HEK293 (cell line): ENCODE data around the gene TMIE.

Source experiments
- CTCF ChIA-PET: fragments of 350-600 bp; formaldehyde crosslinking; extraction: SDS; loops from one replicate; lab custom pipeline; 2021; ENCODE audit warnings: antibody characterized with exemption; lab: Yijun Ruan, JAX
- POLR2A ChIA-PET: fragments of 300-600 bp; formaldehyde crosslinking; extraction: SDS; loops from one replicate; lab custom pipeline; 2020; ENCODE audit warnings: antibody characterized with exemption, inconsistent platforms; lab: Yijun Ruan, JAX
- H3K27ac ChIP-seq: fragments of 200-500 bp; sonication (Bioruptor generic); 2 replicates; pipeline ENCODE4 v1.5.1; 2014; ENCODE audit warnings: low read depth, low read length, control low read depth, inconsistent platforms; ENCODE audit errors: extremely low read depth
- H3K36me3 ChIP-seq, 2 experiments: fragments of 200-500 bp in 1 of 2; sonication (Bioruptor generic) in 1 of 2; 1 replicate in 1 of 2; 2 replicates in 1 of 2; pipeline ENCODE4 v1.5.1; 2014 to 2017; ENCODE audit warnings: inconsistent platforms in 2 of 2, low read length in 2 of 2; ENCODE audit not compliant: control insufficient read depth in 2 of 2, insufficient read depth in 1 of 2
- H3K4me1 ChIP-seq: fragments of 200-500 bp; sonication (Bioruptor generic); 2 replicates; pipeline ENCODE4 v1.5.1; 2014; ENCODE audit warnings: mild to moderate bottlenecking, low read length, inconsistent platforms; ENCODE audit not compliant: control insufficient read depth, insufficient read depth
- H3K4me3 ChIP-seq: 2 replicates; pipeline ENCODE4 v1.5.1; 2011; ENCODE audit warnings: low read depth, mild to moderate bottlenecking, control low read depth, low read length, moderate library complexity
- H3K9me3 ChIP-seq: fragments of 200-500 bp; sonication (Bioruptor generic); 2 replicates; pipeline ENCODE4 v1.5.1; 2014; ENCODE audit warnings: low read depth, low read length, inconsistent platforms; ENCODE audit not compliant: control insufficient read depth, insufficient read depth
- EGR2 ChIP-seq: fragments of 450-650 bp; formaldehyde crosslinking; IDR thresholded peaks from 2 replicates; pipeline ENCODE4 v1.5.1; 2016; ENCODE audit warnings: low read depth, missing biosample characterization, missing genetic modification characterization
- OSR2 ChIP-seq: fragments of 450-650 bp; formaldehyde crosslinking; IDR thresholded peaks from 2 replicates; pipeline ENCODE4 v1.5.1; 2016; ENCODE audit warnings: missing biosample characterization, missing genetic modification characterization
- WT1 ChIP-seq: fragments of 450-650 bp; formaldehyde crosslinking; IDR thresholded peaks from 2 replicates; pipeline ENCODE4 v1.5.1; 2016; ENCODE audit warnings: missing biosample characterization, missing genetic modification characterization
- ZBTB17 ChIP-seq: fragments of 450-650 bp; formaldehyde crosslinking; IDR thresholded peaks from 2 replicates; pipeline ENCODE4 v1.5.1; 2016; ENCODE audit warnings: missing biosample characterization, missing genetic modification characterization
- ZBTB48 ChIP-seq: fragments of 450-650 bp; formaldehyde crosslinking; IDR thresholded peaks from 2 replicates; pipeline ENCODE4 v1.5.1; 2016; ENCODE audit warnings: missing biosample characterization, missing genetic modification characterization
- ZFHX2 ChIP-seq: fragments of 450-650 bp; formaldehyde crosslinking; conservative IDR thresholded peaks from 2 replicates; pipeline ENCODE4 v1.5.1; 2016; ENCODE audit warnings: missing biosample characterization, missing genetic modification characterization
- ZFP37 ChIP-seq: fragments of 450-650 bp; formaldehyde crosslinking; IDR thresholded peaks from 2 replicates; pipeline ENCODE4 v1.5.1; 2016; ENCODE audit warnings: missing biosample characterization, missing genetic modification characterization
- ZFP41 ChIP-seq: fragments of 450-650 bp; formaldehyde crosslinking; IDR thresholded peaks from 2 replicates; pipeline ENCODE4 v1.5.1; 2016; ENCODE audit warnings: missing biosample characterization, missing genetic modification characterization, borderline replicate concordance
- ZFP69B ChIP-seq: fragments of 450-650 bp; formaldehyde crosslinking; IDR thresholded peaks from 2 replicates; pipeline ENCODE4 v1.5.1; 2016; ENCODE audit warnings: missing biosample characterization, missing genetic modification characterization
- ZNF10 ChIP-seq: fragments of 450-650 bp; formaldehyde crosslinking; IDR thresholded peaks from 2 replicates; pipeline ENCODE4 v1.5.1; 2017; ENCODE audit warnings: missing biosample characterization, missing genetic modification characterization
- ZNF138 ChIP-seq: fragments of 450-650 bp; formaldehyde crosslinking; IDR thresholded peaks from 2 replicates; pipeline ENCODE4 v1.5.1; 2016; ENCODE audit warnings: missing biosample characterization, missing genetic modification characterization, borderline replicate concordance
- ZNF274 ChIP-seq, 2 experiments: fragments of 200-500 bp in 1 of 2; fragments of 450-650 bp in 1 of 2; sonication (Bioruptor generic) in 1 of 2; formaldehyde crosslinking in 1 of 2; IDR thresholded peaks; 2 replicates each; pipeline versions ENCODE4 v1.5.1 to v1.6.1; 2014 to 2016; ENCODE audit warnings: borderline replicate concordance in 1 of 2, inconsistent platforms in 1 of 2, low read length in 1 of 2, missing biosample characterization in 1 of 2, missing genetic modification characterization in 1 of 2
- ZNF416 ChIP-seq: fragments of 450-650 bp; formaldehyde crosslinking; IDR thresholded peaks from 2 replicates; pipeline ENCODE4 v1.5.1; 2016; ENCODE audit warnings: missing biosample characterization, missing genetic modification characterization
- ZNF501 ChIP-seq: fragments of 450-650 bp; formaldehyde crosslinking; IDR thresholded peaks from 2 replicates; pipeline ENCODE4 v1.5.1; 2016; ENCODE audit warnings: missing biosample characterization, missing genetic modification characterization
- ZNF561 ChIP-seq: fragments of 450-650 bp; IDR thresholded peaks from 2 replicates; pipeline ENCODE4 v1.5.1; 2018; ENCODE audit warnings: missing biosample characterization, missing genetic modification characterization, borderline replicate concordance
- ZNF596 ChIP-seq: fragments of 450-650 bp; IDR thresholded peaks from 2 replicates; pipeline ENCODE4 v1.5.0; 2018; ENCODE audit warnings: missing biosample characterization, mild to moderate bottlenecking, missing genetic modification characterization, moderate library complexity
- ZNF658 ChIP-seq: fragments of 450-650 bp; formaldehyde crosslinking; IDR thresholded peaks from 2 replicates; pipeline ENCODE4; 2016; ENCODE audit warnings: missing biosample characterization, missing genetic modification characterization
- ZNF701 ChIP-seq: fragments of 450-650 bp; formaldehyde crosslinking; IDR thresholded peaks from 2 replicates; pipeline ENCODE4 v1.5.1; 2016; ENCODE audit warnings: missing biosample characterization, missing genetic modification characterization
- ZNF768 ChIP-seq: fragments of 450-650 bp; formaldehyde crosslinking; IDR thresholded peaks from 2 replicates; pipeline ENCODE4 v1.5.1; 2018; ENCODE audit warnings: missing biosample characterization, mild to moderate bottlenecking, missing genetic modification characterization
- ZNF830 ChIP-seq: fragments of 450-650 bp; IDR thresholded peaks from 2 replicates; pipeline ENCODE4 v1.5.0; 2018; ENCODE audit warnings: missing biosample characterization, missing genetic modification characterization, low read depth, mild to moderate bottlenecking, moderate library complexity
- TF ChIP-seq, protein P1 (sequence below): fragments of 450-650 bp; formaldehyde crosslinking; IDR thresholded peaks from 2 replicates; pipeline ENCODE4 v1.5.1; 2016; ENCODE audit warnings: missing biosample characterization, missing genetic modification characterization
- TF ChIP-seq, protein P2 (sequence below): fragments of 450-650 bp; formaldehyde crosslinking; IDR thresholded peaks from 2 replicates; pipeline ENCODE4 v1.5.1; 2017; ENCODE audit warnings: missing biosample characterization, missing genetic modification characterization

Gene TMIE

GRCh38 chr3:46670000-46670890 lies 30.9 kb upstream of the TMIE start:
- CTCF ChIA-PET, result no interaction called here
- no peaks in the 10 kb centered on the region for H3K36me3 ChIP-seq
- TF ChIP-seq ZBTB48 (tag by site-specific recombination) (no peak), ZNF830 (tag by site-specific recombination) (no peak), ZNF658 (tag by site-specific recombination) (no peak), ZFP37 (tag by site-specific recombination) (no peak), ZNF416 (no peak)
- TF ChIP-seq, protein P1, sequence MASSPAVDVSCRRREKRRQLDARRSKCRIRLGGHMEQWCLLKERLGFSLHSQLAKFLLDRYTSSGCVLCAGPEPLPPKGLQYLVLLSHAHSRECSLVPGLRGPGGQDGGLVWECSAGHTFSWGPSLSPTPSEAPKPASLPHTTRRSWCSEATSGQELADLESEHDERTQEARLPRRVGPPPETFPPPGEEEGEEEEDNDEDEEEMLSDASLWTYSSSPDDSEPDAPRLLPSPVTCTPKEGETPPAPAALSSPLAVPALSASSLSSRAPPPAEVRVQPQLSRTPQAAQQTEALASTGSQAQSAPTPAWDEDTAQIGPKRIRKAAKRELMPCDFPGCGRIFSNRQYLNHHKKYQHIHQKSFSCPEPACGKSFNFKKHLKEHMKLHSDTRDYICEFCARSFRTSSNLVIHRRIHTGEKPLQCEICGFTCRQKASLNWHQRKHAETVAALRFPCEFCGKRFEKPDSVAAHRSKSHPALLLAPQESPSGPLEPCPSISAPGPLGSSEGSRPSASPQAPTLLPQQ, result no peak
- TF ChIP-seq, all 188 proteins: peak for 0
- H3K9me3 ChIP-seq, result no peaks in the 10 kb centered on the region
- POLR2A ChIA-PET, result no interaction called here
- no peak overlapping the region for H3K27ac ChIP-seq
- H3K4me3 ChIP-seq, result no peak overlapping the region
- no peaks in the 10 kb centered on the region for H3K4me1 ChIP-seq

DNA sequence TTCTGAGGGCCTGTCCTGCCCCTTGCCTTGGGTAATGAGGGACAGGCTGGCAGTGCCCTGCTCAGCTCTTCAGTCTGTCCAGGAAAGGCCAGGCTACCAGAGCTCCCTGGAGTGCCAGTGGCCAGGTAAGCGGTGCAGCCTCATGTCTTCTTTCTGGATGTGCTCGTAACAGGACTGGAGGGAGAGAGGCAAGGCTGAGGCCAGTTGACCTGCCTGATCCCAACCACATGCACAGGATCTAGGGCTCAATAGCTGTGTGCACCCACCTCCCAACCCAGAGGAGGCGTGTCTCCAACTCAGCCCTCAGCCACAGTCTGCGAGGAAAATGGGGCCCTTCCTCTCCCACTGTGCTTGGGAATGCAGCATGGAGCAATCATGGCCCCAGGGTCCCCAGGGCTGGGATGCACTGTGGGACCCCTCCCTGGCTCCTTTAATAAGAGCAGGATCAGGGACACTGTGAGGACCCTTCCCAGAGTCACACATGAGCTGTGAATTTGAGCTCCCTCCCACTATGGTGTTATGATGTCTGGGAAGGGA lies 30.2 kb upstream of the TMIE start:
- TF ChIP-seq EGR2 (tag by site-specific recombination), result no peak
- Histone ChIP-seq H3K4me3 (no peak overlapping the region), H3K4me1 (no peaks in the 10 kb centered on the region), H3K36me3 (no peaks in the 10 kb centered on the region), H3K27ac (no peak overlapping the region), H3K9me3 (no peaks in the 10 kb centered on the region)
- POLR2A ChIA-PET, result no interaction called here
- CTCF ChIA-PET, result no interaction called here

- Histone ChIP-seq H3K4me3 (no peak overlapping the region), H3K36me3 (no peaks in the 10 kb centered on the region), H3K9me3 (no peaks in the 10 kb centered on the region), H3K4me1 (no peaks in the 10 kb centered on the region), H3K27ac (no peak overlapping the region)
- ChIA-PET CTCF (no interaction called here), POLR2A (no interaction called here)
- no peak for TF ChIP-seq ZNF10 (tag by site-specific recombination)
- TF ChIP-seq, protein P2, sequence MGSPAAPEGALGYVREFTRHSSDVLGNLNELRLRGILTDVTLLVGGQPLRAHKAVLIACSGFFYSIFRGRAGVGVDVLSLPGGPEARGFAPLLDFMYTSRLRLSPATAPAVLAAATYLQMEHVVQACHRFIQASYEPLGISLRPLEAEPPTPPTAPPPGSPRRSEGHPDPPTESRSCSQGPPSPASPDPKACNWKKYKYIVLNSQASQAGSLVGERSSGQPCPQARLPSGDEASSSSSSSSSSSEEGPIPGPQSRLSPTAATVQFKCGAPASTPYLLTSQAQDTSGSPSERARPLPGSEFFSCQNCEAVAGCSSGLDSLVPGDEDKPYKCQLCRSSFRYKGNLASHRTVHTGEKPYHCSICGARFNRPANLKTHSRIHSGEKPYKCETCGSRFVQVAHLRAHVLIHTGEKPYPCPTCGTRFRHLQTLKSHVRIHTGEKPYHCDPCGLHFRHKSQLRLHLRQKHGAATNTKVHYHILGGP (tag by site-specific recombination), result no peak
- no peak for TF ChIP-seq OSR2
- TF ChIP-seq ZNF561 (tag by site-specific recombination), result no peak
- TF ChIP-seq ZNF768, result no peak
- TF ChIP-seq ZNF274 (IDR thresholded peaks at IDR 0.05; ENCODE audit: low read length), result no peak
- no peak for TF ChIP-seq ZNF274 (tag by site-specific recombination; IDR thresholded peaks at IDR 0.05; ENCODE audit: borderline replicate concordance)
- no peak for TF ChIP-seq WT1
- no peak for TF ChIP-seq ZNF138 (tag by site-specific recombination)
- no peak for TF ChIP-seq ZFP41 (tag by site-specific recombination)
- TF ChIP-seq ZBTB48 (tag by site-specific recombination), result no peak
- TF ChIP-seq ZNF596 (tag by site-specific recombination), result no peak
- TF ChIP-seq ZBTB17 (tag by site-specific recombination), result no peak
- no peak for TF ChIP-seq ZNF701 (tag by site-specific recombination)
- no peak for TF ChIP-seq ZFP69B (tag by site-specific recombination)
- TF ChIP-seq ZNF501 (tag by site-specific recombination), result no peak
- TF ChIP-seq ZFHX2, result no peak
These were observed 29.4 kb upstream of the TMIE start for GRCh38 chr3:46671541-46672348.
